Right cardiac atrium (tissue), 5 donors: ENCODE measurements around the gene ZBTB21. TPM values are rescaled to one million over a fixed set of nuclear protein-coding genes. Genes with fewer than 3 reads are reported as not detected.

Experiments used
- ATAC-seq, 2 donors: fragments of 200-7000 bp; cut with Tn5 transposase; one replicate each; pipeline versions ENCODE4 v1.8.0 to v1.9.1; 2020; ENCODE audit warnings: moderate library complexity in 2 of 2, mild to moderate bottlenecking in 1 of 2
- DNase-seq, 3 donors: peaks; one replicate each; pipeline ENCODE4 v3.0.0-alpha.2; 2020
- H3K27ac ChIP-seq: one replicate; pipeline ENCODE4 v1.5.1; 2013; ENCODE audit warnings: mild to moderate bottlenecking, low read length, control low read depth, moderate library complexity
- H3K27me3 ChIP-seq: one replicate; pipeline ENCODE4 v1.6.1; 2013; ENCODE audit not compliant: control insufficient read depth, insufficient read depth
- H3K4me1 ChIP-seq: one replicate; pipeline ENCODE4 v1.6.1; 2013; ENCODE audit warnings: low read length; ENCODE audit not compliant: control insufficient read depth, insufficient read depth
- H3K4me3 ChIP-seq: one replicate; pipeline ENCODE4 v1.5.1; 2013; ENCODE audit warnings: low read length, control low read depth
- H3K9me3 ChIP-seq: one replicate; pipeline ENCODE4 v1.6.1; 2013; ENCODE audit warnings: low read length; ENCODE audit not compliant: control insufficient read depth
- WGBS: extraction: QIAGEN DNeasy Blood & Tissue Kit; methylation state at CpG from one replicate; pipeline ENCODE4 v1.1.7; 2013; 5-methylcytosine and 5-hydroxymethylcytosine counted together
- intact Hi-C, 4 donors: fragments of 100-400 bp; cut with DNase I; formaldehyde crosslinking; loops; one replicate each; pipeline versions ENCODE4 v1.11.0 to v1.14.0; 2022 to 2023
- polyA plus RNA-seq: library from polyadenylated mRNA; stranded (reverse); fragments of 200-250 nt; gene quantifications from one replicate; pipeline ENCODE4 v1.2.3, GENCODE V29; 2013
- total RNA-seq, 4 donors: library from RNA; stranded (reverse); fragmentation: NEBNext Ultra II Directional; extraction: Animal tissue kit (Norgen Biotek cat#: 25700); gene quantifications; one replicate each; pipeline ENCODE4 v1.2.1, GENCODE V29; 2021
- donor health status: healthy with polysubstance abuse.
- donor health status: DM: no; HTN: yes; CAD: no.
- donor health status: DM: no; HTN: no; CAD: no.
- donor health status: DM: no; HTN: yes; CAD: no; lungs with severe emphysema.
- donor health status: DM: yes; HTN: yes; CAD: no.

The ZBTB21 gene
- total and polyA plus RNA-seq, 5 donors, result 2.6 to 15.2 (median 7.2) TPM

DNA sequence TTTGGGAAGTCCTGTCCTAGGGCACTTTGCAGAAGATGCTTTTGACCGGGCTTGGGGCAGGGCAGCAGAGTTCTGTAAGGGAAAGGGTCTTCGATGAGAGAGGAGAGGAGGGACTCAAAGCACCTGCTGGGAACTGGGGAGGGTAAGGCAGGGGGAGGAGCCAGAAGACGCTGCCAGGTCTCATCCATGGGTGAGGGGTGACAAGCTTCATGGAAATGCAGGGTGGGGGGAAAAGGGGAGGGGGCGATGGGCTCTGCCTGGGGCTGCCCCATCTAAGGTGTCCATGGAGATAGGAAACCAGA lies 35.5 kb downstream of the ZBTB21 start:
- no peak overlapping the region for H3K4me3 ChIP-seq
- H3K9me3 ChIP-seq, result no peaks in the 10 kb centered on the region
- peak overlapping the region; percentile 1 for H3K27ac ChIP-seq
- no peak for ATAC-seq
- peaks cover 2% of the 10 kb centered on the region for H3K4me1 ChIP-seq
- intact Hi-C loops, result no loop called here
- WGBS, result 93% methylated on average over 4 of the region's 4 CpGs
- no peak for DNase-seq
- H3K27me3 ChIP-seq, result no peaks in the 10 kb centered on the region

DNA sequence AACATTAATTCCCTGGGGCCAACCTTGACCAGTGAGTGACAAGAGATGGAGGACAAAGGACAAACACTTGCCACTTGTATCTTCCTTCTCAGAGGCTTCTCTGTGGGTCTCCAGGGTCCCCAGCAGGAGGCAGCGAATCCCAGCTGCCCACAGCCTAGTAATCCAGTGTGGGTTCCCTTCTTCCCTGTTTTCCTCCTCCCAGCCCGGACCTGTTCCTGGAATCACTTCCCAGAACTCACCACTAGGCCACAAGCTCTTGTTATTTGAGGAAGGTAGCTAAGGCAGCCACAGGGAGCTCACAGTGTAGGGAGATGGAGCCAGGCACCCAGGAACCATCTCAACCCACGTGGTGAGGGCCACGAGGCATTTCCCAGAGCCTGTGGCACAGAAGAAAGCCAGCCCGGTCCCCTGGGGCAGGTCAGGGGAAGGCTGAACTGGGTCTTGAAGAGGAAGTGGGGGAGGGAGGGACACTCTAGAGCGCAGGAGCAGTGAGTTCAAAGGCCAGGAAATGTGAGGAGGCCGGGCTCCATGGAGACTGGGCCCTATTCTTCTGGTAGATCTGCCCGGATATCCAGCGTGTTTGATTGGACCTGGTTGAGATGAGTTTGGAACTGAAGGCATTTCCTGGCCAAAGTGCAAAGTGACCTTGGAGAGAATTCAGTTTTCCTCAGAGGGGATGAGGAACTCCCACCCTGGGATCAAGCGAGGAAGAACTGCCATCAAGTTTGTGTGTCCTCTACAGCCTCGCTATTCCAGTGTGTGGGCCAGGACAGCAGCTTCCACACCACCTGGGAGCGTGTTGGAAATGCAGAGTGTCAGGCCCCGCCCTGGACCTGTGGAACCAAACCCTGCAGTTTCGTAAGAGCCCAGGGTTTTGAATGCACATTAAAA lies 36.1 kb downstream of the ZBTB21 start:
- Histone ChIP-seq H3K4me1 (peaks cover 2% of the 10 kb centered on the region), H3K9me3 (no peaks in the 10 kb centered on the region), H3K27ac (peak overlapping the region; percentile 9), H3K4me3 (no peak overlapping the region), H3K27me3 (no peaks in the 10 kb centered on the region)
- WGBS, result 51% methylated on average over 14 of the region's 14 CpGs
- DNase-seq (peak; percentile 47 to 83 (median 76)), ATAC-seq (peak; percentile 77 to 90)
- intact Hi-C loops, result no loop called here

DNA sequence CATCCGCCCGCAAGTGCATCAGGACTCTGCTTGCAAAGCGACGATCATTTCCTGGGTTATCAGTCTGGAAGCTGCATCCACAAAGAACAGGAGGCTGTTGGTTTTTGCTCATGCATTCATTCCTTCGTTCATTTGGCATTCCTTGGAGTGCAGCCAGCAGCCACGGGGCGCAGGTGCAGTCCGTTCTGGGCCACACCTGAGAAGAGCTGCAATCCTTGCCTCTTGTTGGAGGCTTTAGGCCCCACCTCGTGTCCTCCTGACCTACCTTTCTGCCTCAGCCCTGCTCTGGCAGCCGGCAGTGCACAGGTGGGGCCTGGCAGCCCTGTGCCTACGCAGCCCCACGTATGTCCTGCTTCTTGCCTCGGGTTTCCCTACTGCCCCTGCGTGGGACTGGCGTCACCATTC lies 36.7 kb downstream of the ZBTB21 start:
- Histone ChIP-seq H3K4me1 (peaks cover 2% of the 10 kb centered on the region), H3K4me3 (no peak overlapping the region), H3K27me3 (no peaks in the 10 kb centered on the region), H3K27ac (no peak overlapping the region), H3K9me3 (no peaks in the 10 kb centered on the region)
- no peak for DNase-seq
- 92% methylated on average over 15 of the region's 15 CpGs for WGBS
- no peak for ATAC-seq
- intact Hi-C loops, result no loop called here

DNA sequence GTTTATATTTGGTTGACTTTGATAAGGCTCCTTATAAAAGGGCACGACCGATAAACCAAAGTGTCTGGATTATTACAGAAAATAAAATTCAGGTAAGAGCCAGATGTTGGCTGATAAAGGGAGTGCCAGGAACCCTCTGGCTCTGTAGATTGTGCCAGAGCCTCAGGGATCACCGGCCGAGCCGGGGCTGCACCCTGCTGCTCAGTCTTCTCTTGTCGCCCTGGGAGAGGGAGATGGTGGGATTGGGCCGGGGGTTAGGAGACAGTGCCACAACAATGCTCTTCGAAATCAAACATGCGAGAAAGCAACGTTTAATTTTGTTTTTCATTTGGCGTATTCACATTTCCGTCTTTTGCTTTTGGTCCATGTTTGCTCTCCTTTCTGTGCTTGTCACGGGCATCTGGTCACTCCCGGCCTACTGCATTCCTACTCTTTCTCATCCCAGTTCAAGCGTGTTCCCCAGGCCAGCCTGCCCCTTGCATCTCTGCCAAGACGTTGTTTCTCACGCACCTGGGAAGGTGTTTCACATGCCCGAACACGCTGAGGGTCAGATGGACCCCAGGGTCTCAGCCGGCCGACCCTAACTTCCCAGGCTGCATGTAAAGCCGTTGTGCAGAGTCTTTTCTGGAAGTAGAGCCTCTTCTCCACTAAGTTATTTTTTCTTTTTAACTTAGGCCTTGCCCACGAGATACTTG lies 37.5 kb downstream of the ZBTB21 start:
- DNase-seq (no peak), ATAC-seq (no peak)
- Histone ChIP-seq H3K27me3 (no peaks in the 10 kb centered on the region), H3K4me3 (no peak overlapping the region), H3K4me1 (peaks cover 2% of the 10 kb centered on the region), H3K27ac (no peak overlapping the region), H3K9me3 (no peaks in the 10 kb centered on the region)
- intact Hi-C loops, result no loop called here
- 93% methylated on average over 23 of the region's 23 CpGs for WGBS

DNA sequence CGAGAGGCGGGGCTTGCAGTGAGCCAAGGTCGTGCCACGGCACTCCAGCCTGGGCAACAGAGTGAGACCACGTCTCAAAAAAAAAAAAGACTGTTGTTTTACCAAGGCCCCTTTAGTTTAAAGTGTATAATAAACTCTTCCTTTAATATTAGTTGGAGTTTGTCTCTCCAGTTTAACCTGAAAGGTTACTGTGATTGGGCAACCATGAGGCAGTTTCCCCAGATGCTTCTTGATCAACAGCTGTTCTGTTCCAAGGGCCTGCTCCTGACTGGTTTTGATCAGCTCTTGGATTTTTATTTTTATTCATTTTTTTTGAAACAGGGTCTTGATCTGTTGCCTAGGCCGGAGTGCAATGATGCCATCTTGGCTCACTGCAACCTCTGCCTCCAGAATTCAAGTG lies 38.3 kb downstream of the ZBTB21 start:
- WGBS, result 88% methylated on average over 6 of the region's 6 CpGs
- intact Hi-C loops, result no loop called here
- ATAC-seq, result no peak
- no peaks in the 10 kb centered on the region for H3K9me3 ChIP-seq
- no peak for DNase-seq
- H3K4me1 ChIP-seq, result peaks cover 2% of the 10 kb centered on the region
- no peak overlapping the region for H3K4me3 ChIP-seq
- H3K27me3 ChIP-seq, result no peaks in the 10 kb centered on the region
- no peak overlapping the region for H3K27ac ChIP-seq

DNA sequence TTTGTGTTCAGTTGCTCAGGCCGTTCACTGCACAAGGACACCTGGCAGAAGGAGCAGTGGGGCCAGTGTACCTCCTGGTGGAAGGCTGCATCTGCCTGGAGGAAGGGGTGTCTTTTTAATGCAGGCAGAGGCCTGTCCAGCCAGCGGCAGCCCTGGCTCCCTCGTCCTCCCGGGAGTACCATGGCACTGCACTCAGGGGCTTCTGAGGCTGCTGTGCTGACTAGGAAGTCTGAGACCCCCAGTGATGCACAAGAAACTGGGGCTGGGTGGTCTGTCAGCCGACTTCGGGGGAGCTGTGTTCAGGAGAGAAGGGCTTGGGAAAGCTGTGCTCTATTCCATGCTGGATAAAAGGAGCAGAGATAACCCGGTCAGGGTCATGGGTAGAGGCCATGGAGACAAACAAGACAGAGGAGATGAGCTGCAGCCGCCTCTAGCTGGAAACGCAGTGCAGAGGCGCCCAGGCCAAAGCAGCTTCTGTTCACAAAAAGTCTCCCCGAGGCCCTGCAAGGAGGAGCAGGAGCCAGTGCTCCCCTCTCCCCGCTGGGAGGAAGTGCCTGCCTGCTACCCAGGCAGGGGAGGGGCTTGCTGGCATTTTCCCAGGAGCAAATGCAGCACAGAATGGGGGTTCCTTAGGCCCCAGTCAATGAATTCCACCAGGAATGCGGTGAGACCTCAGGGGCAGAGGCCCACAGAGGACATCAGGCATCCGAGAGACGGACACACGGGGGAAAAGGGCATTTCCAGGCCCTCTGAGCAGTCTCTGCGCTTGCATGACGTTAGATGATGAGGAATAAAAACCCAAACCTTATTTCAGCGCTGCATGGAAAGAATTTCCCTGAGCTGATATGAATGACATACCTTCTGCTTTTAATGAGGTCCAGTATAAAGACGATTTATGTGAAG lies 39.2 kb downstream of the ZBTB21 start:
- WGBS, result 66% methylated on average over 20 of the region's 20 CpGs
- no peaks in the 10 kb centered on the region for H3K27me3 ChIP-seq
- no peaks in the 10 kb centered on the region for H3K9me3 ChIP-seq
- ATAC-seq (no peak), DNase-seq (no peak)
- peaks cover 2% of the 10 kb centered on the region for H3K4me1 ChIP-seq
- no peak overlapping the region for H3K4me3 ChIP-seq
- H3K27ac ChIP-seq, result no peak overlapping the region
- intact Hi-C loops, result no loop called here

DNA sequence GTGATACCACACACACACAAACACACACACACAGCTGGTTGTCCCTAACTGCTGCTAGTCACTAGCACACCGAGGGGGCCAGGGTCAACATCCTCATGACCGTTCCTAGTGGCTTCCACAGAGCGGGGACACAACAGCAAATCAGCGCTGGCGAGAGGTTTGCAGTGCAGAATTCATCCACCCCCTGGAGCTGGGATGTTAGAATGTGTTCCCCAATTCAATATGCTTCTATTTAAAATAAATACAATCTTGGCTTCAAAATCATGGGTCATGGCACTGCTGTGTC lies 40.1 kb downstream of the ZBTB21 start:
- no peak overlapping the region for H3K27ac ChIP-seq
- ATAC-seq (no peak), DNase-seq (no peak)
- H3K4me1 ChIP-seq, result peaks cover 2% of the 10 kb centered on the region
- no peaks in the 10 kb centered on the region for H3K9me3 ChIP-seq
- intact Hi-C loops, result no loop called here
- no peak overlapping the region for H3K4me3 ChIP-seq
- H3K27me3 ChIP-seq, result no peaks in the 10 kb centered on the region
- 92% methylated on average over 5 of the region's 5 CpGs for WGBS

DNA sequence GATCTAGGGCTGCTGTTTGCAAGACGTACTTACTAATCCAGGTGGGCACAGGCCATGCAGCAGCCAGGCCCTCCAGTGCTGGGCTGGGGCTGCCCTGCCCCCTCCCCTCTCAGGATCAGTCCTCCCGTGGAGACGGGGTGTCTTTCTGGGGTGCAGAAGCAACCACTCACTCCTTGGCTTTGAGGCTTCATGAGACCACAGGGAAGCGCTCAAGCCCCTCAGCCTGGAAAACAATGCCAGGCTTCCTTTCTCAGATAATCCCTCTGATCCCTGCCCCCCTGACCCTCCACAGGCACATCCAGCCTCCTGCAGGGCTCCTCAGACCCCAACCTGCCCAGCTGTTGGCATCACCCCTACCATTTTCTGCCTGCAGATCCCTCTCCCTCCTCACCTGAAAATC lies 42.5 kb downstream of the ZBTB21 start:
- intact Hi-C loops, result no loop called here
- no peak for ATAC-seq

DNA sequence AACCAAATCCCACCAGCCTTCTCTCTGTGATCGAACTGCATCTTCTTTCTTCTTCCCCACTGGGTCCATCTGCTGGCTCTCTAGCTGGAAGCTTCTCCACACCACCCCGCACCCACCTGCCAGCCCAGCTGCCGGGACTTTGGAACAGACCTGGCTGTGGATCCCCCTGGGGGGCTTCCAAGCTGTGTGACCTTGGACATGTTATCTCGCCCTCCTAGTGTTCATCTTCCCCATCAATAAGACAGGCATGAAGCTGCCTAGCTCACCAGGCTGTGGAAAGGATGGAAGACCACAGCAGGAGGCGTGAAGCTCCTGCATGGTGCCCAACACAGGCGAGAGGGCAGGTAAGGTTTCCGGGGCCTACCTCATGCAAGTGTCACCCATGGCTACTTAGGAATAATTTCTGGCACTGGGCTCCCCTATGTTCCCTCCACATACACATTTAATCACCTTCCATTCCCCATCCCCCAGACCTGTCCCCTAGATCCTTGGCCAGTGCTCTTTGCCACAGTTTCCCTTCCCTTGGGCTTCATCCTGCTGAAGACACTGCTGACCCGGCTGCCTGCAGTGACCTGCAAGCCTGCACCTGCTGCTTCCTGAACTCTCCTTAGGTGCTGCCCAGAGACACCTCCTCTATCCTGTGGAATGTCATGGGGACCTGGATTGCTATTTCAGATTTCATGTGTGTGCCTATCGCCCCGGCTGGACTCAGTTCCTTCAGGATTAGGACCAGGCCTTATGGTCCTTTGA lies 43.1 kb downstream of the ZBTB21 start:
- DNase-seq, result no peak
- no peak overlapping the region for H3K27ac ChIP-seq

More for the DNA sequence above, 42.5 kb downstream of the ZBTB21 start:
- 81% methylated on average over 4 of the region's 4 CpGs for WGBS
- no peaks in the 10 kb centered on the region for H3K9me3 ChIP-seq
- no peak for DNase-seq
- no peak overlapping the region for H3K27ac ChIP-seq
- no peaks in the 10 kb centered on the region for H3K27me3 ChIP-seq
- no peaks in the 10 kb centered on the region for H3K4me1 ChIP-seq
- no peak overlapping the region for H3K4me3 ChIP-seq

DNA sequence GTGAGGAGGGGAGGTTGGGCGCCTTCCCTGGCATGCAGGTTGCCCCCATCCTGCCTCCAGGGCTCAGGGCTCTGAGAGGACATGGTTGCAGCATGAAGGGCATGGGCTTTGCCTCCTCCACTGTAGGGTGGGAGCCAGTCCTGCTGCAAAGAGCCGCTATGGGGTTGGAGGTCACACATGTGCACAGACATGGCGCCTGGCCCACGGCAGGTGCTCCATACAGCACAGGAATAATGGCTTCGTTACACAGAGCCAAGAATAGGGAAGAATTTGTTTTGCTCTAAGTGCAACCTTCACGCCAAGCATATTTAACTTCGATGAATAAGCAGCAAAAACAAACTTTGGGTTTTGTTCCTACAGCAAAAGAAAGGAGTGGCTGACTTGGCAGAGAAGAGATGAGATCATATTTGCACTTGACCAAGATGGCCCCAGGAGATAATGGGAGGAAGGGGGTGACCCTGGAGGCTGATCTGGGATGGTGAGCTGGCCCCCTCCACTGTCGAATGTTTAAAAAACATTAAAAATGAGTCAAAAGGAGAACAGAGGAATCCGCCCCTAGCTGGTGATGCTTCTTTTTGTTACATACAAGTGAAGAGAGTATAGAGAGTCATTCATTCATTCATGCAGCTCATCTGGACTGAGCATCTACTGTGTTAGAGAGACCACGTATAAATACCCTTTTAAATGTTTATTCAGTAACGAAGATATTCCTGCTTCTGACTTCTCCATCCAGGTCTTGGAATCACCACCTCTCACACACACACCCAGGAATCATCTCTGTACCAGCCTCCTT lies 43.9 kb downstream of the ZBTB21 start:
- H3K4me3 ChIP-seq, result no peak overlapping the region
- no peaks in the 10 kb centered on the region for H3K9me3 ChIP-seq
- intact Hi-C loops, result no loop called here
- no peak for DNase-seq
- H3K27ac ChIP-seq, result no peak overlapping the region
- no peaks in the 10 kb centered on the region for H3K4me1 ChIP-seq
- ATAC-seq, result no peak
- H3K27me3 ChIP-seq, result no peaks in the 10 kb centered on the region
- 87% methylated on average over 11 of the region's 11 CpGs for WGBS

More for the DNA sequence above, 43.1 kb downstream of the ZBTB21 start:
- H3K4me3 ChIP-seq, result no peak overlapping the region
- no peaks in the 10 kb centered on the region for H3K4me1 ChIP-seq
- no peaks in the 10 kb centered on the region for H3K27me3 ChIP-seq
- WGBS, result 90% methylated on average over 10 of the region's 10 CpGs
- intact Hi-C loops, result no loop called here
- H3K9me3 ChIP-seq, result no peaks in the 10 kb centered on the region
- no peak for ATAC-seq
